K562 (cell line): ENCODE results near the gene SND1. TPM values are rescaled to one million over a fixed set of nuclear protein-coding genes. Genes with fewer than 3 reads are reported as not detected.

ENCODE experiments used
- ATAC-seq: fragments of 200-7000 bp; cut with Tn5 transposase; 3 replicates; pipeline ENCODE4 v1.9.1; 2020; ENCODE audit warnings: moderate library complexity
- BruUV-seq: library from RNA; stranded (reverse); fragments of 400-500 nt; replicated peaks from 2 replicates; lab custom pipeline; 2021; lab: Mats Ljungman, UMichigan
- CTCF ChIA-PET: fragments of 300-600 bp; formaldehyde crosslinking; extraction: SDS; loops from one replicate; lab custom pipeline; 2021; ENCODE audit warnings: low intra/inter-chr PET ratio; lab: Yijun Ruan, JAX
- POLR2A ChIA-PET: fragments of 300-600, 350-650 bp; sonication (Branson Sonifier 250); formaldehyde crosslinking; extraction: SDS; loops from one replicate; lab custom pipeline; 2021; ENCODE audit warnings: antibody characterized with exemption, inconsistent platforms; lab: Yijun Ruan, JAX
- DNase-seq, 4 experiments: peaks; one replicate each; pipeline versions ENCODE4 v3.0.0 to v3.0.0-alpha.2; 2011 to 2018; ENCODE audit warnings: low spot score in 3 of 4, mixed read lengths in 3 of 4; ENCODE audit errors: extremely low read depth in 1 of 4
- FAIRE-seq: peaks from 2 replicates; lab custom pipeline; 2011; peaks lifted over from hg19 to GRCh38; lab: Jason Lieb, UNC
- H2AFZ ChIP-seq: 2 replicates; pipeline ENCODE4 v1.6.0; 2011; ENCODE audit warnings: low read depth, low read length, control low read depth, inconsistent platforms
- H3K27ac ChIP-seq: fragments of 200-600 bp; 3 replicates; pipeline ENCODE4 v1.8.0; 2011; ENCODE audit warnings: low read depth, mild to moderate bottlenecking, control low read depth, inconsistent platforms, low read length, moderate library complexity, mixed read lengths; ENCODE audit errors: extremely low read depth
- H3K27me3 ChIP-seq, 2 experiments: fragments of 300-600 bp in 1 of 2; 2 replicates in 1 of 2; 3 replicates in 1 of 2; pipeline versions ENCODE4 v1.6.0 to v1.8.0; 2011; ENCODE audit warnings: inconsistent platforms in 2 of 2, low read length in 2 of 2, mild to moderate bottlenecking in 1 of 2, mixed read lengths in 1 of 2, moderate library complexity in 1 of 2; ENCODE audit not compliant: control insufficient read depth in 2 of 2, insufficient read depth in 2 of 2
- H3K36me3 ChIP-seq: fragments of 300-600 bp; 3 replicates; pipeline ENCODE4 v1.8.0; 2011; ENCODE audit warnings: mild to moderate bottlenecking, low read length, inconsistent platforms; ENCODE audit not compliant: control insufficient read depth, insufficient read depth
- H3K4me1 ChIP-seq, 2 experiments: fragments of 200-600 bp in 1 of 2; replicated peaks in 1 of 2; 2 replicates in 1 of 2; 3 replicates in 1 of 2; pipeline versions ENCODE4 v1.5.1 to v1.8.0; 2011; ENCODE audit warnings: inconsistent platforms in 2 of 2, low read length in 2 of 2, mild to moderate bottlenecking in 1 of 2, mixed read lengths in 1 of 2, moderate library complexity in 1 of 2; ENCODE audit not compliant: control insufficient read depth in 2 of 2, insufficient read depth in 2 of 2
- H3K4me2 ChIP-seq: 2 replicates; pipeline ENCODE4 v1.6.1; 2011; ENCODE audit warnings: low read length, control low read depth, inconsistent platforms, mixed read lengths; ENCODE audit not compliant: insufficient read depth
- H3K4me3 ChIP-seq: fragments of 200-600 bp; sonication (generic), shearing (Covaris generic); 2 replicates; pipeline ENCODE4 v1.5.1; 2016; ENCODE audit warnings: control low read depth, inconsistent platforms
- H3K79me2 ChIP-seq: fragments of 200-600 bp; 3 replicates; pipeline ENCODE4 v1.8.0; 2011; ENCODE audit warnings: low read length, inconsistent platforms; ENCODE audit not compliant: control insufficient read depth, insufficient read depth
- H3K9ac ChIP-seq, 2 experiments: 2 replicates each; pipeline versions ENCODE4 v1.6.0 to v1.6.1; 2011; ENCODE audit warnings: low read depth in 2 of 2, low read length in 2 of 2, control low read depth in 1 of 2, inconsistent platforms in 1 of 2, mild to moderate bottlenecking in 1 of 2, mixed read lengths in 1 of 2; ENCODE audit not compliant: insufficient read depth in 1 of 2
- H3K9me1 ChIP-seq: one replicate; pipeline ENCODE4 v1.6.0; 2011; ENCODE audit warnings: inconsistent platforms, mild to moderate bottlenecking, low read length, moderate library complexity; ENCODE audit not compliant: control insufficient read depth, insufficient read depth
- H3K9me3 ChIP-seq: replicated peaks from 2 replicates; pipeline ENCODE4 v1.5.1; 2011; ENCODE audit warnings: low read depth, low read length, inconsistent platforms; ENCODE audit not compliant: control insufficient read depth, insufficient read depth
- H4K20me1 ChIP-seq: replicated peaks from 2 replicates; pipeline ENCODE4 v1.6.1; 2011; ENCODE audit warnings: low read length, inconsistent platforms, mixed read lengths; ENCODE audit not compliant: control insufficient read depth, insufficient read depth
- CSDE1 ChIP-seq, 2 experiments: fragments of 450-650 bp; IDR thresholded peaks; 2 replicates each; pipeline ENCODE4 v1.6.1; 2016; ENCODE audit warnings: mild to moderate bottlenecking in 1 of 2
- GTF3C2 ChIP-seq: IDR thresholded peaks from 3 replicates; pipeline ENCODE4 v1.6.1; 2011; ENCODE audit warnings: borderline replicate concordance, mild to moderate bottlenecking, moderate library complexity; ENCODE audit not compliant: insufficient read length; ENCODE audit errors: extremely low read depth
- HCFC1 ChIP-seq: IDR thresholded peaks from 2 replicates; pipeline ENCODE4 v1.6.1; 2012; ENCODE audit warnings: low read depth, low read length, improper control_type of control experiment
- HES1 ChIP-seq: fragments of 450-650 bp; IDR thresholded peaks from 2 replicates; pipeline ENCODE4 v1.6.1; 2016; ENCODE audit warnings: low read depth, mild to moderate bottlenecking, moderate library complexity
- JUN ChIP-seq, 2 experiments: sonication (generic) in 1 of 2; formaldehyde crosslinking in 1 of 2; IDR thresholded peaks; 2 replicates each; pipeline versions ENCODE4 v1.6.1 to v1.8.0; 2012 to 2022; ENCODE audit warnings: borderline replicate concordance in 2 of 2, mild to moderate bottlenecking in 2 of 2, improper control_type of control experiment in 1 of 2, low read depth in 1 of 2, low read length in 1 of 2, missing genetic modification reagents in 1 of 2
- MCM3 ChIP-seq: fragments of 450-650 bp; IDR thresholded peaks from 2 replicates; pipeline ENCODE4 v1.6.1; 2016
- MTA3 ChIP-seq: fragments of 450-650 bp; formaldehyde crosslinking; IDR thresholded peaks from 2 replicates; pipeline ENCODE4 v1.6.1; 2017; ENCODE audit warnings: mild to moderate bottlenecking, borderline replicate concordance
- RCOR1 ChIP-seq, 2 experiments: IDR thresholded peaks; 2 replicates each; pipeline ENCODE4 v1.6.1; 2012; ENCODE audit warnings: low read depth in 2 of 2, low read length in 2 of 2, borderline replicate concordance in 1 of 2, improper control_type of control experiment in 1 of 2
- ZNF197 ChIP-seq: fragments of 200-800 bp; sonication (Bioruptor generic); IDR thresholded peaks from 2 replicates; pipeline ENCODE4 v1.6.1; 2016; ENCODE audit warnings: low read depth, missing genetic modification characterization, missing compliant biosample characterization
- WGBS: fragments of 100-300 bp; shearing (Covaris generic); methylation state at CpG from one replicate; pipeline ENCODE4 v1.1.6; 2016; ENCODE audit warnings: low coverage, mixed read lengths; ENCODE audit not compliant: insufficient coverage; ENCODE audit errors: missing lambda C conversion rate; 5-methylcytosine and 5-hydroxymethylcytosine counted together
- in situ Hi-C: fragments of 300-500 bp; cut with MboI; formaldehyde crosslinking; loops from 4 replicates; pipeline ENCODE4 v1.15.0; 2018; ENCODE audit warnings: inconsistent platforms, mixed read lengths
- intact Hi-C: fragments of 100-400 bp; cut with micrococcal nuclease; formaldehyde crosslinking; loops from 2 replicates; pipeline ENCODE4 v1.14.2; 2022
- polyA plus RNA-seq, 8 experiments: library from polyadenylated mRNA; depleted of rRNA in 4 of 8; stranded (reverse) in 5 of 8; unstranded in 3 of 8; fragments of >200 nt; fragmentation: Nextera tagmentation in 2 of 8; fragmentation: Illumina TruSeq in 1 of 8; extraction: Ambion mirVana in 2 of 8; extraction: Trizol in 1 of 8; gene quantifications; 2 replicates each; pipeline versions ENCODE4 v1.2.1 to v1.2.3, GENCODE V29; 2011 to 2014; ENCODE audit warnings: inconsistent platforms in 1 of 8, missing spikeins in 1 of 8
- total RNA-seq, 7 experiments: library from RNA; depleted of rRNA in 6 of 7; stranded (reverse); fragments of >200 nt in 6 of 7; fragmentation: Illumina TruSeq in 2 of 7; extraction: Trizol in 2 of 7; gene quantifications; 2 replicates each; pipeline versions ENCODE4 v1.2.1 to v1.2.3, GENCODE V29; 2011 to 2021; ENCODE audit warnings: low replicate concordance in 1 of 7
- TF ChIP-seq, protein P1 (sequence below): fragments of 450-650 bp; IDR thresholded peaks from 2 replicates; pipeline ENCODE4 v1.6.1; 2014; ENCODE audit warnings: low read depth, mild to moderate bottlenecking, moderate library complexity, borderline replicate concordance

The SND1 gene
- total and polyA plus RNA-seq, 9 of the 15 experiments (the other 6 are each of a cell fraction or from before 2014, with no cell fraction given) = 46.5 to 307 (median 191) TPM

DNA sequence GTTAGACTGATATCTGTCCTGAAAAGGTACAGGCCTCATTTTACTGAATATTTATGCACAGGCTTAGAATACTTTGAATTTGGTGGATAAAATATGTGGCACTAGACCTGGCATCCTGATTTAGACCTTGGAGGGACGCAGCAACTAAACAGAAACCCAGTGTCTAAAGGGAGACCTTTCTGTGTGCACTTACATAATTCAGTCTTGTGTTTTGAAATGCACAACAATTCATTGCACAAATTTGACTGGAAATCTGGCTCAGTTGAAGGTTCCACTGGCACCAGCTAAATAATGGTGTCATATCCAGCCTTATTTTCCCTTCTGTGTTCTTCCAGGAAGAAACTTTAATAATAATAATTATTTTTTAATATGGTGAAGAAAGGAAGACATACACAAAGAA lies 142.1 kb downstream of the SND1 start:
- H3K9me3 ChIP-seq = no peaks in the 10 kb centered on the region
- H3K9me1 ChIP-seq = peaks cover 5% of the 10 kb centered on the region
- no TSS peak for BruUV-seq
- peaks cover 33% of the 10 kb centered on the region for H4K20me1 ChIP-seq
- CTCF ChIA-PET = no interaction called here
- H3K9ac ChIP-seq = no peak overlapping the region
- H2AFZ ChIP-seq = no peak overlapping the region
- H3K4me2 ChIP-seq = no peak overlapping the region
- peaks cover 17% of the 10 kb centered on the region; the same call in 2 of the 3 replicates for H3K36me3 ChIP-seq
- DNase-seq (no peak), ATAC-seq (no peak), FAIRE-seq (no peak)
- peaks cover 89% of the 10 kb centered on the region for H3K79me2 ChIP-seq
- 87% methylated on average over 1 of the region's 1 CpG for WGBS
- in situ Hi-C loops (no loop called here), intact Hi-C loops (no loop called here)
- POLR2A ChIA-PET = no interaction called here
- no peak overlapping the region for H3K4me3 ChIP-seq
- no peak overlapping the region for H3K27ac ChIP-seq
- no peak for TF ChIP-seq HCFC1
- TF ChIP-seq, all 486 proteins: peak for 0
- peaks cover 20 to 22% of the 10 kb centered on the region in 2 experiments for H3K4me1 ChIP-seq
- H3K27me3 ChIP-seq = no peaks in the 10 kb centered on the region

GRCh38 chr7:127794551-127794950 lies 142.6 kb downstream of the SND1 start:
- H3K36me3 ChIP-seq = peaks cover 14% of the 10 kb centered on the region; the same call in 2 of the 3 replicates
- WGBS = 92% methylated on average over 4 of the region's 4 CpGs
- H3K27me3 ChIP-seq = no peaks in the 10 kb centered on the region
- ATAC-seq (no peak), FAIRE-seq (no peak), DNase-seq (no peak)
- ChIA-PET POLR2A (no interaction called here), CTCF (no interaction called here)
- H3K4me2 ChIP-seq = no peak overlapping the region
- H3K9ac ChIP-seq = no peak overlapping the region
- no peak overlapping the region for H3K4me3 ChIP-seq
- H2AFZ ChIP-seq = no peak overlapping the region
- intact Hi-C loops = no loop called here
- peaks cover 30% of the 10 kb centered on the region for H4K20me1 ChIP-seq
- no TSS peak for BruUV-seq
- no peaks in the 10 kb centered on the region for H3K9me3 ChIP-seq
- H3K79me2 ChIP-seq = peaks cover 89% of the 10 kb centered on the region
- H3K27ac ChIP-seq = no peak overlapping the region
- in situ Hi-C loops = no loop called here
- peaks cover 20 to 22% of the 10 kb centered on the region in 2 experiments for H3K4me1 ChIP-seq
- peaks cover 5% of the 10 kb centered on the region for H3K9me1 ChIP-seq
- TF ChIP-seq ZNF197 (CRISPR knock-in tag) = no peak
- TF ChIP-seq GTF3C2 = no peak
- TF ChIP-seq MCM3 = no peak
- no peak for TF ChIP-seq MTA3
- no peak for TF ChIP-seq JUN (IDR thresholded peaks at IDR 0.05; ENCODE audit: borderline replicate concordance, low read depth, low read length)
- TF ChIP-seq JUN (CRISPR knock-in tag; IDR thresholded peaks at IDR 0.05; ENCODE audit: borderline replicate concordance) = no peak
- TF ChIP-seq, protein P1, sequence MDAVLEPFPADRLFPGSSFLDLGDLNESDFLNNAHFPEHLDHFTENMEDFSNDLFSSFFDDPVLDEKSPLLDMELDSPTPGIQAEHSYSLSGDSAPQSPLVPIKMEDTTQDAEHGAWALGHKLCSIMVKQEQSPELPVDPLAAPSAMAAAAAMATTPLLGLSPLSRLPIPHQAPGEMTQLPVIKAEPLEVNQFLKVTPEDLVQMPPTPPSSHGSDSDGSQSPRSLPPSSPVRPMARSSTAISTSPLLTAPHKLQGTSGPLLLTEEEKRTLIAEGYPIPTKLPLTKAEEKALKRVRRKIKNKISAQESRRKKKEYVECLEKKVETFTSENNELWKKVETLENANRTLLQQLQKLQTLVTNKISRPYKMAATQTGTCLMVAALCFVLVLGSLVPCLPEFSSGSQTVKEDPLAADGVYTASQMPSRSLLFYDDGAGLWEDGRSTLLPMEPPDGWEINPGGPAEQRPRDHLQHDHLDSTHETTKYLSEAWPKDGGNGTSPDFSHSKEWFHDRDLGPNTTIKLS = no peak
- TF ChIP-seq HES1 = no peak
- TF ChIP-seq RCOR1 (IDR thresholded peaks at IDR 0.05; ENCODE audit: borderline replicate concordance in 1 of 2, low read depth in 2 of 2, low read length in 2 of 2) = no peak
- TF ChIP-seq CSDE1 (IDR thresholded peaks at IDR 0.05) = no peak
